HepG2 (cell line): ENCODE results near the gene CD19. TPM values are rescaled to one million over a fixed set of nuclear protein-coding genes. Genes with fewer than 3 reads are reported as not detected.

Experiments used
- ARID4A ChIP-seq: sonication (generic); formaldehyde crosslinking; IDR thresholded peaks from 2 replicates; pipeline ENCODE4 v1.5.0; 2020; ENCODE audit warnings: mild to moderate bottlenecking, missing genetic modification reagents, borderline replicate concordance
- DDIT3 ChIP-seq: sonication (generic); formaldehyde crosslinking; IDR thresholded peaks from 2 replicates; pipeline ENCODE4 v1.4.0; 2020; ENCODE audit warnings: mild to moderate bottlenecking, missing genetic modification reagents
- EZH2 ChIP-seq: conservative IDR thresholded peaks from 2 replicates; pipeline ENCODE4 v1.6.1; 2012; ENCODE audit warnings: mild to moderate bottlenecking, low read depth, low read length, moderate library complexity
- GLMP ChIP-seq: sonication (generic); formaldehyde crosslinking; IDR thresholded peaks from 2 replicates; pipeline ENCODE4 v1.9.0; 2021; ENCODE audit warnings: missing genetic modification reagents, mild to moderate bottlenecking, borderline replicate concordance
- HDAC6 ChIP-seq: fragments of 200-600 bp; sonication (generic); IDR thresholded peaks from 2 replicates; pipeline ENCODE4 v1.7.0; 2017; ENCODE audit warnings: mild to moderate bottlenecking, antibody characterized with exemption, low read length, low read depth
- HOXD1 ChIP-seq: sonication (generic); formaldehyde crosslinking; IDR thresholded peaks from 2 replicates; pipeline ENCODE4 v1.5.0; 2020; ENCODE audit warnings: missing genetic modification reagents
- KMT2A ChIP-seq: sonication (generic); formaldehyde crosslinking; IDR thresholded peaks from 2 replicates; pipeline ENCODE4 v1.4.0; 2020; ENCODE audit warnings: missing genetic modification reagents
- MBD4 ChIP-seq: IDR thresholded peaks from 2 replicates; pipeline ENCODE4 v1.6.1; 2012; ENCODE audit warnings: low read length, inconsistent platforms, borderline replicate concordance
- MLLT10 ChIP-seq: sonication (generic); formaldehyde crosslinking; IDR thresholded peaks from 2 replicates; pipeline ENCODE4 v1.4.0; 2020; ENCODE audit warnings: missing genetic modification reagents
- MTERF4 ChIP-seq: sonication (generic); formaldehyde crosslinking; IDR thresholded peaks from 2 replicates; pipeline ENCODE4 v1.8.0; 2023; ENCODE audit warnings: mild to moderate bottlenecking, missing genetic modification reagents
- NR3C1 ChIP-seq: sonication (generic); formaldehyde crosslinking; IDR thresholded peaks from 2 replicates; pipeline ENCODE4 v1.4.0; 2020; ENCODE audit warnings: missing genetic modification reagents
- PRDM10 ChIP-seq: sonication (generic); formaldehyde crosslinking; IDR thresholded peaks from 2 replicates; pipeline ENCODE4 v1.4.0; 2020; ENCODE audit warnings: low read depth, missing genetic modification reagents
- TFAP4 ChIP-seq: sonication (generic); IDR thresholded peaks from 2 replicates; pipeline ENCODE4 v1.6.1; 2016; ENCODE audit warnings: low read depth, borderline replicate concordance
- ZMAT3 ChIP-seq: sonication (generic); formaldehyde crosslinking; conservative IDR thresholded peaks from 2 replicates; pipeline ENCODE4 v1.7.0; 2021; ENCODE audit warnings: missing genetic modification reagents
- ZNF431 ChIP-seq: sonication (generic); formaldehyde crosslinking; IDR thresholded peaks from 2 replicates; pipeline ENCODE4 v1.9.0; 2022; ENCODE audit warnings: missing genetic modification reagents, low read depth, mild to moderate bottlenecking, borderline replicate concordance
- ZNF839 ChIP-seq: sonication (generic); formaldehyde crosslinking; IDR thresholded peaks from 2 replicates; pipeline ENCODE4 v1.4.0; 2020; ENCODE audit warnings: missing genetic modification reagents, mild to moderate bottlenecking, borderline replicate concordance
- ZSCAN20 ChIP-seq: sonication (generic); formaldehyde crosslinking; IDR thresholded peaks from 2 replicates; pipeline ENCODE4 v1.4.0; 2020; ENCODE audit warnings: missing genetic modification reagents, mild to moderate bottlenecking, borderline replicate concordance
- polyA plus RNA-seq, 8 experiments: library from polyadenylated mRNA; depleted of rRNA in 3 of 8; stranded (reverse) in 7 of 8; unstranded in 1 of 8; fragments of >200 nt; fragmentation: Illumina TruSeq in 4 of 8; extraction: Trizol in 4 of 8; gene quantifications; 2 replicates each; pipeline versions ENCODE4 v1.2.1 to v1.2.3, GENCODE V29; 2011 to 2016; ENCODE audit warnings: low read depth in 4 of 8, missing spikeins in 1 of 8, mixed read lengths in 1 of 8; ENCODE audit not compliant: insufficient read depth in 1 of 8
- total RNA-seq, 5 experiments: library from RNA; depleted of rRNA; stranded (reverse); fragments of >200 nt; fragmentation: Illumina TruSeq; extraction: Trizol; gene quantifications; 2 replicates each; pipeline ENCODE4 v1.2.3, GENCODE V29; 2016; ENCODE audit warnings: low read depth in 1 of 5

Gene CD19
- total and polyA plus RNA-seq, 2 of the 13 experiments (the other 11 are each of a cell fraction or from before 2014, with no cell fraction given): 0.55 to 1.1 TPM

GRCh38 chr16:28935924-28936783 lies 4.4 kb downstream of the CD19 start (continued):
- TF ChIP-seq ARID4A (CRISPR knock-in tag) (peak; percentile 71), MLLT10 (CRISPR knock-in tag) (no peak), HDAC6 (no peak), EZH2 (no peak), ZNF839 (no peak), HOXD1 (CRISPR knock-in tag) (no peak), PRDM10 (CRISPR knock-in tag) (no peak), KMT2A (CRISPR knock-in tag) (no peak), MTERF4 (CRISPR knock-in tag) (0 out of 2 replicates have a peak, but pooled peaks have one; percentile 7), GLMP (CRISPR knock-in tag) (no peak), MBD4 (no peak), ZMAT3 (CRISPR knock-in tag) (peak; percentile 66; the same call in 1 of the 2 replicates), ZNF431 (CRISPR knock-in tag) (no peak), TFAP4 (no peak), DDIT3 (CRISPR knock-in tag) (no peak), NR3C1 (CRISPR knock-in tag) (no peak), ZSCAN20 (CRISPR knock-in tag) (no peak)
